HEK293 (cell line): ENCODE measurements around the gene NSD1.

ENCODE experiments used
- CTCF ChIA-PET: fragments of 350-600 bp; formaldehyde crosslinking; extraction: SDS; loops from one replicate; lab custom pipeline; 2021; ENCODE audit warnings: antibody characterized with exemption; lab: Yijun Ruan, JAX
- POLR2A ChIA-PET: fragments of 300-600 bp; formaldehyde crosslinking; extraction: SDS; loops from one replicate; lab custom pipeline; 2020; ENCODE audit warnings: antibody characterized with exemption, inconsistent platforms; lab: Yijun Ruan, JAX
- H3K27ac ChIP-seq: fragments of 200-500 bp; sonication (Bioruptor generic); 2 replicates; pipeline ENCODE4 v1.5.1; 2014; ENCODE audit warnings: low read depth, low read length, control low read depth, inconsistent platforms; ENCODE audit errors: extremely low read depth
- H3K36me3 ChIP-seq, 2 experiments: fragments of 200-500 bp in 1 of 2; sonication (Bioruptor generic) in 1 of 2; 1 replicate in 1 of 2; 2 replicates in 1 of 2; pipeline ENCODE4 v1.5.1; 2014 to 2017; ENCODE audit warnings: inconsistent platforms in 2 of 2, low read length in 2 of 2; ENCODE audit not compliant: control insufficient read depth in 2 of 2, insufficient read depth in 1 of 2
- H3K4me1 ChIP-seq: fragments of 200-500 bp; sonication (Bioruptor generic); 2 replicates; pipeline ENCODE4 v1.5.1; 2014; ENCODE audit warnings: mild to moderate bottlenecking, low read length, inconsistent platforms; ENCODE audit not compliant: control insufficient read depth, insufficient read depth
- H3K4me3 ChIP-seq: 2 replicates; pipeline ENCODE4 v1.5.1; 2011; ENCODE audit warnings: low read depth, mild to moderate bottlenecking, control low read depth, low read length, moderate library complexity
- H3K9me3 ChIP-seq: fragments of 200-500 bp; sonication (Bioruptor generic); 2 replicates; pipeline ENCODE4 v1.5.1; 2014; ENCODE audit warnings: low read depth, low read length, inconsistent platforms; ENCODE audit not compliant: control insufficient read depth, insufficient read depth
- OSR2 ChIP-seq: fragments of 450-650 bp; formaldehyde crosslinking; IDR thresholded peaks from 2 replicates; pipeline ENCODE4 v1.5.1; 2016; ENCODE audit warnings: missing biosample characterization, missing genetic modification characterization
- SCRT2 ChIP-seq: fragments of 450-650 bp; formaldehyde crosslinking; IDR thresholded peaks from 2 replicates; pipeline ENCODE4 v1.5.1; 2016; ENCODE audit warnings: missing biosample characterization, missing genetic modification characterization
- TRIM28 ChIP-seq: IDR thresholded peaks from 2 replicates; pipeline ENCODE4 v1.6.1; 2011; ENCODE audit warnings: low read length, control low read depth, borderline replicate concordance
- ZBTB1 ChIP-seq: fragments of 450-650 bp; formaldehyde crosslinking; IDR thresholded peaks from 2 replicates; pipeline ENCODE4 v1.5.1; 2016; ENCODE audit warnings: missing biosample characterization, missing genetic modification characterization
- ZBTB17 ChIP-seq: fragments of 450-650 bp; formaldehyde crosslinking; IDR thresholded peaks from 2 replicates; pipeline ENCODE4 v1.5.1; 2016; ENCODE audit warnings: missing biosample characterization, missing genetic modification characterization
- ZNF121 ChIP-seq: fragments of 450-650 bp; formaldehyde crosslinking; IDR thresholded peaks from 2 replicates; pipeline ENCODE4 v1.5.1; 2016; ENCODE audit warnings: missing biosample characterization, missing genetic modification characterization
- ZNF146 ChIP-seq: fragments of 450-650 bp; formaldehyde crosslinking; IDR thresholded peaks from 2 replicates; pipeline ENCODE4 v1.5.1; 2016; ENCODE audit warnings: missing biosample characterization, missing genetic modification characterization
- ZNF175 ChIP-seq: fragments of 450-650 bp; formaldehyde crosslinking; IDR thresholded peaks from 2 replicates; pipeline ENCODE4 v1.5.1; 2016; ENCODE audit warnings: missing biosample characterization, missing genetic modification characterization
- ZNF335 ChIP-seq: fragments of 450-650 bp; formaldehyde crosslinking; conservative IDR thresholded peaks from 2 replicates; pipeline ENCODE4 v1.5.1; 2016; ENCODE audit warnings: missing biosample characterization, missing genetic modification characterization
- ZNF423 ChIP-seq: fragments of 450-650 bp; formaldehyde crosslinking; IDR thresholded peaks from 2 replicates; pipeline ENCODE4 v1.5.1; 2016; ENCODE audit warnings: missing biosample characterization, missing genetic modification characterization
- ZNF514 ChIP-seq: fragments of 450-650 bp; formaldehyde crosslinking; IDR thresholded peaks from 2 replicates; pipeline ENCODE4 v1.5.1; 2016; ENCODE audit warnings: missing biosample characterization, missing genetic modification characterization
- ZNF610 ChIP-seq: fragments of 450-650 bp; formaldehyde crosslinking; IDR thresholded peaks from 2 replicates; pipeline ENCODE4 v1.5.1; 2016; ENCODE audit warnings: missing biosample characterization, missing genetic modification characterization, borderline replicate concordance
- ZNF623 ChIP-seq: fragments of 450-650 bp; formaldehyde crosslinking; IDR thresholded peaks from 2 replicates; pipeline ENCODE4 v1.5.1; 2016; ENCODE audit warnings: missing biosample characterization, missing genetic modification characterization
- ZNF768 ChIP-seq: fragments of 450-650 bp; formaldehyde crosslinking; IDR thresholded peaks from 2 replicates; pipeline ENCODE4 v1.5.1; 2018; ENCODE audit warnings: missing biosample characterization, mild to moderate bottlenecking, missing genetic modification characterization
- TF ChIP-seq, protein P1 (sequence below): fragments of 450-650 bp; IDR thresholded peaks from 2 replicates; pipeline ENCODE4 v1.5.1; 2018; ENCODE audit warnings: missing biosample characterization, missing genetic modification characterization

The NSD1 gene

DNA sequence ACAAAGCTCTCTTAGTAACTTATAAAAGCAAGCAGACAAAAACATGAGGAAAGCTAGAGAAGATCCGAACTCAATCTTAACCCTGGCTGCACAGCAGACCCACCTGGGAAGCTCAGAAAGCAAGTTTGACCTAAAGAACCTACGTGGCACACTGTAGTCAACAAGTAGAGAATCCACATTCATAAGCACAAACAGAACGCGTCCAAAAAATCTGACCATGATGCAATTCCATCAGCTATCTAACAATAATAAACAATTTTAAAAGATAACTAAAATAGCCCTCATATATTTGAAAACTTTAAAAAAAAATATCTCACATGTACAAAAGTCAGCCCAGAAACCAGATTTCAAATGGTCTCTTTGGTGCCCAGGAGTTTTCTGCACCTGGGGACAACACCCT is 213.2 kb downstream of the NSD1 start:
- ChIA-PET CTCF (interaction anchor here (0.6 to 2.0 kb wide), 7 partner anchors 10 to 44 kb away, joined by 3 to 8 read pairs (median 5); no protein-coding TSS in a partner anchor), POLR2A (interaction anchor here (0.5 to 0.7 kb wide), 2 partner anchors 99 to 246 kb away, joined by 3 to 7 read pairs; no protein-coding TSS in a partner anchor)
- TF ChIP-seq ZNF610 (tag by site-specific recombination) (no peak), ZNF146 (no peak), TRIM28 (no peak), ZNF175 (no peak), ZNF768 (tag by site-specific recombination) (no peak)
- TF ChIP-seq, protein P1, sequence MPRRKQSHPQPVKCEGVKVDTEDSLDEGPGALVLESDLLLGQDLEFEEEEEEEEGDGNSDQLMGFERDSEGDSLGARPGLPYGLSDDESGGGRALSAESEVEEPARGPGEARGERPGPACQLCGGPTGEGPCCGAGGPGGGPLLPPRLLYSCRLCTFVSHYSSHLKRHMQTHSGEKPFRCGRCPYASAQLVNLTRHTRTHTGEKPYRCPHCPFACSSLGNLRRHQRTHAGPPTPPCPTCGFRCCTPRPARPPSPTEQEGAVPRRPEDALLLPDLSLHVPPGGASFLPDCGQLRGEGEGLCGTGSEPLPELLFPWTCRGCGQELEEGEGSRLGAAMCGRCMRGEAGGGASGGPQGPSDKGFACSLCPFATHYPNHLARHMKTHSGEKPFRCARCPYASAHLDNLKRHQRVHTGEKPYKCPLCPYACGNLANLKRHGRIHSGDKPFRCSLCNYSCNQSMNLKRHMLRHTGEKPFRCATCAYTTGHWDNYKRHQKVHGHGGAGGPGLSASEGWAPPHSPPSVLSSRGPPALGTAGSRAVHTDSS: no peak
- H3K36me3 ChIP-seq: peaks cover 30 to 35% of the 10 kb centered on the region in 2 experiments
- peaks cover 20% of the 10 kb centered on the region; the same call in 1 of the 2 replicates for H3K4me1 ChIP-seq
- H3K9me3 ChIP-seq: no peaks in the 10 kb centered on the region
- no peak overlapping the region for H3K4me3 ChIP-seq
- H3K27ac ChIP-seq: no peak overlapping the region

DNA sequence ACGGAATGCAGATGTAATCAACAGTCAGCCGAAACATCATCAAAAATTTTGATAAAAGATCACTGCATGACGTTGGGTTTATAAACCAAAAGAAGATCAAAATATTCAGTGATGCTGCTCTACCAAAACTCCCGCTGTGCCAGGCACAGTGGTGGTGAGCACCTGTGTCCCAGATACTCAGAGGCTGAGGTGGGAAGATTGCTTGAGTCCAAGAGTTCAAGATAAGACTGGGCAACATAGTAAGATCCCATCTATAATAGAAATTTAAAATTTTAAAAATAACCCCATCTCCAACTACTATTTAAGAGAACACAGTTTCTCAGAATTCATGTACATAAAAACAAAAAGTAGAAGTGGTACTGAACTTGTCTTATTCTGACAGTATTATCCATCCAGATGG is 214.1 kb downstream of the NSD1 start:
- ChIA-PET POLR2A (no interaction called here), CTCF (interaction anchor here (0.6 to 2.0 kb wide), 2 partner anchors 22 to 38 kb away, joined by 4 to 6 read pairs; no protein-coding TSS in a partner anchor)
- H3K4me1 ChIP-seq: peaks cover 20% of the 10 kb centered on the region; the same call in 1 of the 2 replicates
- peaks cover 24 to 34% of the 10 kb centered on the region in 2 experiments for H3K36me3 ChIP-seq
- no peaks in the 10 kb centered on the region for H3K9me3 ChIP-seq
- TF ChIP-seq OSR2 (tag by site-specific recombination): no peak
- peak; percentile 94 for TF ChIP-seq ZNF121
- no peak overlapping the region for H3K27ac ChIP-seq
- no peak overlapping the region for H3K4me3 ChIP-seq

DNA sequence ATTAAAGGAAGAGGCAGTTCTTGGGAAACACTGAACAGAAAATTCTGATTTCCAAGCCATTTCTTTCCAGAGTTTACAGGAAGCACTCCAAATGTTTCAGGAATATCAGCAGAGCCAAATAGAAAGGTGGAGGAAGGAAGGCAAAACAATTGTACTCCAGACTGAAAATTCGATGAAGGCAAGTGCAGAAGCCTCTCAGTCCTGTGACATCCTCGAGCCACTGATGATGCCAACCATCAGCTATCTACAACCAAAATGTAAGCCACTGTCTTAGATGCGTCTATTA is 215.7 kb downstream of the NSD1 start:
- CTCF ChIA-PET: interaction anchor here (0.6 to 3.1 kb wide), 5 partner anchors 8 to 77 kb away, joined by 3 to 9 read pairs (median 3); partner anchors contain the start of genes GRK6 and RGS14
- H3K4me1 ChIP-seq: peaks cover 20% of the 10 kb centered on the region; the same call in 1 of the 2 replicates
- no peak overlapping the region for H3K4me3 ChIP-seq
- TF ChIP-seq ZBTB17: peak; percentile 95
- TF ChIP-seq ZBTB1 (tag by site-specific recombination): 0 out of 2 replicates have a peak, but pooled peaks have one; percentile 17
- peak; percentile 40; the same call in 1 of the 2 replicates for TF ChIP-seq ZNF335
- no peak for TF ChIP-seq ZNF423
- TF ChIP-seq, all 188 proteins: peak for 3
- H3K9me3 ChIP-seq: no peaks in the 10 kb centered on the region
- peaks cover 14 to 28% of the 10 kb centered on the region in 2 experiments; a peak in 2 of 3 replicates for H3K36me3 ChIP-seq
- POLR2A ChIA-PET: interaction anchor here (0.7 kb wide), 2 partner anchors 19 to 40 kb away, joined by 3 to 4 read pairs; no protein-coding TSS in a partner anchor
- H3K27ac ChIP-seq: no peak overlapping the region; the same call in 1 of the 2 replicates

DNA sequence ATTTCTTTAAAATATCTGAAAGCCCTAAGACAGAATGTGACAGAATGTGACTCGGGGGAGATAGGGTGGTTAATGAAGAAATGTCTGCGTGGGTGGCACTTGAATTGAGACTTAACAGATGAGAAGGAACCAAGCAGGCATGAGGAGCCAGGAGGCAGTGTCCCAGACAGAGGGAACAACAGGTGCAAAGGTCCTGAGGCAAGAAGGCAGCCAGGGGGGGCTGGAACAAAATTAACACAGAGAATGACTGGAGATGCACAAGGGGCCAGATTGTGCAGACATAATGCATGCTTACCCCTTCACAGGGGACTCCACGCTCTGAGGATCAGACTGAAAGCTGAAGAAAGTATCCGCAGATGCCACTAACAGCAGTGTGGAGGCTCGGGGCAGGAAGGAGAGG is 216.2 kb downstream of the NSD1 start:
- H3K27ac ChIP-seq: no peak overlapping the region
- no peak for TF ChIP-seq ZNF514 (tag by site-specific recombination)
- peak; percentile 96 for TF ChIP-seq ZNF623 (tag by site-specific recombination)
- TF ChIP-seq SCRT2 (tag by site-specific recombination): peak; percentile 80
- CTCF ChIA-PET: interaction anchor here (0.7 to 3.1 kb wide), 4 partner anchors 31 to 77 kb away, joined by 3 to 9 read pairs (median 5); partner anchors contain the start of gene GRK6
- POLR2A ChIA-PET: interaction anchor here (0.9 to 3.0 kb wide), 2 partner anchors 13 to 21 kb away, joined by 4 to 26 read pairs; no protein-coding TSS in a partner anchor
- H3K4me1 ChIP-seq: peaks cover 20% of the 10 kb centered on the region; the same call in 1 of the 2 replicates
- no peaks in the 10 kb centered on the region for H3K9me3 ChIP-seq
- peaks cover 9 to 26% of the 10 kb centered on the region in 2 experiments; a peak in 2 of 3 replicates for H3K36me3 ChIP-seq
- peak overlapping the region; percentile 61; the same call in 1 of the 2 replicates for H3K4me3 ChIP-seq
